WTC11 (cell line): ENCODE measurements around the gene TMEM164.

Experiments
- ATF3 ChIP-seq: sonication (generic); formaldehyde crosslinking; conservative IDR thresholded peaks from 2 replicates; pipeline ENCODE4 v1.8.1; 2022; ENCODE audit warnings: mild to moderate bottlenecking, missing genetic modification reagents
- CREB1 ChIP-seq: sonication (generic); formaldehyde crosslinking; IDR thresholded peaks from 2 replicates; pipeline ENCODE4 v1.8.0; 2023; ENCODE audit warnings: mild to moderate bottlenecking, missing genetic modification reagents
- CREM ChIP-seq: sonication (generic); formaldehyde crosslinking; IDR thresholded peaks from 2 replicates; pipeline ENCODE4 v1.8.1; 2022; ENCODE audit warnings: mild to moderate bottlenecking, missing genetic modification reagents, moderate library complexity
- CTCF ChIP-seq: fragments of 200-600 bp; IDR thresholded peaks from 2 replicates; pipeline ENCODE4 v1.8.0; 2022; ENCODE audit warnings: antibody characterized with exemption
- SP1 ChIP-seq: sonication (generic); formaldehyde crosslinking; conservative IDR thresholded peaks from 2 replicates; pipeline ENCODE4 v1.8.1; 2022; ENCODE audit warnings: missing genetic modification reagents
- TCF7 ChIP-seq: sonication (generic); formaldehyde crosslinking; IDR thresholded peaks from 2 replicates; pipeline ENCODE4 v1.8.0; 2022; ENCODE audit warnings: mild to moderate bottlenecking, low read depth, missing genetic modification reagents, moderate library complexity
- USF2 ChIP-seq: sonication (generic); formaldehyde crosslinking; IDR thresholded peaks from 2 replicates; pipeline ENCODE4 v1.8.1; 2023; ENCODE audit warnings: mild to moderate bottlenecking, missing genetic modification reagents, moderate library complexity
- ZNF121 ChIP-seq: sonication (generic); formaldehyde crosslinking; IDR thresholded peaks from 2 replicates; pipeline ENCODE4 v1.8.0; 2023; ENCODE audit warnings: missing genetic modification reagents

GRCh38 chrX:110175696-110176095 is 172.8 kb downstream of the TMEM164 start:
- no peak for TF ChIP-seq CTCF
- no peak for TF ChIP-seq SP1
- no peak for TF ChIP-seq ZNF121
- TF ChIP-seq ATF3 = no peak
- no peak for TF ChIP-seq CREM (CRISPR knock-in tag)
- no peak for TF ChIP-seq USF2 (CRISPR knock-in tag)
- no peak for TF ChIP-seq TCF7 (CRISPR knock-in tag)
- no peak for TF ChIP-seq CREB1 (CRISPR knock-in tag)
